Cardiac muscle cell (in vitro differentiated cells and primary cell): ENCODE data around the gene WDR26. TPM values are rescaled to one million over a fixed set of nuclear protein-coding genes. Genes with fewer than 3 reads are reported as not detected.
A peak's percentile ranks its signal among the peaks of the same experiment; 100 is the strongest.

Experiments used
- DNase-seq, 2 donors: peaks; one replicate each; pipeline versions ENCODE4 v3.0.0 to v3.0.0-alpha.2; 2010 to 2017; ENCODE audit warnings: low read depth in 1 of 2, low spot score in 1 of 2
- H3K27ac ChIP-seq: fragments of 200-600 bp; sonication (generic); 2 replicates; pipeline ENCODE4 v1.5.1; 2016
- H3K27me3 ChIP-seq: fragments of 200-600 bp; sonication (generic); 2 replicates; pipeline ENCODE4 v1.6.0; 2016; ENCODE audit warnings: control low read depth
- H3K36me3 ChIP-seq: fragments of 200-600 bp; sonication (generic); 2 replicates; pipeline ENCODE4 v1.5.1; 2016; ENCODE audit warnings: control low read depth
- H3K4me1 ChIP-seq: fragments of 200-600 bp; sonication (generic); 2 replicates; pipeline ENCODE4 v1.8.1; 2017; ENCODE audit warnings: low read depth, mild to moderate bottlenecking, mixed run types
- H3K4me3 ChIP-seq: fragments of 200-600 bp; sonication (generic); 2 replicates; pipeline ENCODE4 v1.5.1; 2016; ENCODE audit warnings: mild to moderate bottlenecking
- H3K9me3 ChIP-seq: fragments of 200-600 bp; sonication (generic); 2 replicates; pipeline ENCODE4 v1.5.1; 2017; ENCODE audit warnings: low read depth, mild to moderate bottlenecking, control low read depth
- CTCF ChIP-seq: IDR thresholded peaks from 2 replicates; pipeline ENCODE4 v1.5.1; 2012; ENCODE audit warnings: low read depth, mild to moderate bottlenecking, low read length
- polyA plus RNA-seq: library from polyadenylated mRNA; unstranded; fragments of >200 nt; fragmentation: Nextera tagmentation; extraction: Ambion mirVana; gene quantifications from 2 replicates; pipeline ENCODE4 v1.2.1, GENCODE V29; 2016
- total RNA-seq: library from RNA; depleted of rRNA; stranded (reverse); fragments of >200 nt; gene quantifications from 2 replicates; pipeline ENCODE4 v1.2.3, GENCODE V29; 2016

Gene WDR26
- total and polyA plus RNA-seq, 2 experiments from 2014 or later: 14.9 to 62.2 TPM

GRCh38 chr1:224454402-224455055 lies 19.9 kb upstream of the WDR26 start:
- Histone ChIP-seq H3K27me3 (no peaks in the 10 kb centered on the region), H3K27ac (no peak overlapping the region), H3K4me3 (no peak overlapping the region), H3K9me3 (no peaks in the 10 kb centered on the region), H3K36me3 (no peaks in the 10 kb centered on the region), H3K4me1 (peaks cover 5% of the 10 kb centered on the region)
- TF ChIP-seq CTCF: no peak
- no peak for DNase-seq

- H3K27ac ChIP-seq: no peak overlapping the region
- DNase-seq: no peak
- no peaks in the 10 kb centered on the region for H3K27me3 ChIP-seq
These were observed 16.2 kb upstream of the WDR26 start for GRCh38 chr1:224450561-224451350.

GRCh38 chr1:224450159-224450558 lies 15.6 kb upstream of the WDR26 start:
- Histone ChIP-seq H3K36me3 (no peaks in the 10 kb centered on the region), H3K4me1 (peaks cover 7% of the 10 kb centered on the region), H3K4me3 (no peak overlapping the region), H3K27ac (no peak overlapping the region), H3K27me3 (no peaks in the 10 kb centered on the region), H3K9me3 (no peaks in the 10 kb centered on the region)
- no peak for DNase-seq
- TF ChIP-seq CTCF: no peak

More at GRCh38 chr1:224450561-224451350, 16.2 kb upstream of the WDR26 start:
- H3K4me3 ChIP-seq: no peak overlapping the region
- no peaks in the 10 kb centered on the region for H3K9me3 ChIP-seq
- H3K4me1 ChIP-seq: peaks cover 7% of the 10 kb centered on the region
- no peaks in the 10 kb centered on the region for H3K36me3 ChIP-seq
- no peak for TF ChIP-seq CTCF

GRCh38 chr1:224448453-224449017 lies 13.9 kb upstream of the WDR26 start:
- TF ChIP-seq CTCF: no peak
- peak overlapping the region; percentile 50 for H3K27ac ChIP-seq
- no peaks in the 10 kb centered on the region for H3K9me3 ChIP-seq
- no peaks in the 10 kb centered on the region for H3K27me3 ChIP-seq
- no peaks in the 10 kb centered on the region for H3K36me3 ChIP-seq
- peaks cover 7% of the 10 kb centered on the region for H3K4me1 ChIP-seq
- peak in 1 of 2 donors; percentile 22 for DNase-seq
- no peak overlapping the region for H3K4me3 ChIP-seq

GRCh38 chr1:224447971-224448370 lies 13.4 kb upstream of the WDR26 start:
- H3K27ac ChIP-seq: peak overlapping the region; percentile 50
- no peak for TF ChIP-seq CTCF
- H3K36me3 ChIP-seq: no peaks in the 10 kb centered on the region
- H3K27me3 ChIP-seq: no peaks in the 10 kb centered on the region
- no peak for DNase-seq
- H3K4me1 ChIP-seq: peaks cover 7% of the 10 kb centered on the region
- no peaks in the 10 kb centered on the region for H3K9me3 ChIP-seq
- no peak overlapping the region for H3K4me3 ChIP-seq
